HUDEP-2 (cell line): Measurements from ENCODE around the gene SNRNP48.
A peak's percentile ranks its signal among the peaks of the same experiment; 100 is the strongest.

ENCODE experiments used
- DNase-seq, 76 experiments: peaks; one replicate each; lab custom pipeline; 2025; ENCODE audit not compliant: unreplicated experiment in 76 of 76; lab: John Stamatoyannopoulos, UW

SNRNP48 gene

DNA sequence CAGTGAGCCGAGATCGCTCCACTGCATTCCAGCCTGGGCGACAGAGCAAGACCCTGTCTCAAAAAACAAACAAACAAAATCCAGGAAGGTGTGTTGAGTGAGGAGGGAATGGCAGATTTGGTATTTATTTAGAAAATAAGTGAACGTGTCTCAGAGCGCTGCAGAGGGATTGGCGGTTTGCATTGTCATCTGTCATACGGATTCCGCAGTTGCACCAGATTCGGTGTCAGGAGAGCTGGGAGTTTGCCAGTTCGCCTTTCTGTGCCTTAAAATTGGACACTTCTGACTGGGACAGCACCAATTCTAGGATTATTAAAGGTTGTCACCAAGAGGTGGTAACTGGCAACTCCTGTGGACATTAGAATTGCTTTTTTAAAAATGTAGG is 912 bp downstream of the SNRNP48 start:
- peak in 3 of 76 experiments; percentile 10 to 21 (median 16) for DNase-seq

DNA sequence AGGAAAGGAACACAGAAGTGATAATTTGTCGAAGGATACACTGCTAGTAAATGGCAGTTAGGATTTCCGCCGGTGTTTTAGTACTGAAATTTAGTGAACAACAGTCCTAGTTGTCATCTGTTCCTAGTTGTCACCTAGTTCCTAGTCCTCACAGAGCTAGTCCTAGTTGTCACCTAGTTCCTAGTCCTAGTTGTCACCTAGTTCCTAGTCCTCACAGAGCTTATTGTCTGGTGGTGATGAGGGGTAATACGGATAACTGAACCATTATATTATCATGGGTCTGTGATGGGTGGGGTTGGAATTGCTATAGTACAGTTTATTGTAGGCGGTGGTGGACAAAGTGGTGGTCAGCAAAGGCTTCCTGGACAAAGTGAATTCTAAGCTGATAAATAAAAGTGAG is 1.8 kb downstream of the SNRNP48 start:
- no peak for DNase-seq

DNA sequence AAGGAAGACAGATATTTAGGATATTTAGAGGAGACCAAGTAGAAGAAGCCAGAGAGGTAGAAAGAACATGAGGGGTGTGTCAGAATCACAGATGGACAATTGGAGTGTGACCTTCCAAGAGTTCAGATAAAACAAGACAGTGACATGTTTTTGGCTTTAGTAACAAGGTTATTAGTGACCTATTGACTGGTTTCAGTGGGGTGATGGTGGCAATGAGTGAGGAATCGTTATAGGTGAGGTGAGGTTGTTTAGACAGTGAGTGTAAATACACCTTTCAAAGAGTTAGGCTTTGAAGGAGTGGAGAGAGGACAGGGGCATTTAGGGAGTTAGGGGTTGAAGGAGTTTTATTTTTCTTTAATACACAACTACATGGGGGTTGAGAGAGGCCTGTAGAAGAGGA is 3.2 kb downstream of the SNRNP48 start:
- DNase-seq: no peak

DNA sequence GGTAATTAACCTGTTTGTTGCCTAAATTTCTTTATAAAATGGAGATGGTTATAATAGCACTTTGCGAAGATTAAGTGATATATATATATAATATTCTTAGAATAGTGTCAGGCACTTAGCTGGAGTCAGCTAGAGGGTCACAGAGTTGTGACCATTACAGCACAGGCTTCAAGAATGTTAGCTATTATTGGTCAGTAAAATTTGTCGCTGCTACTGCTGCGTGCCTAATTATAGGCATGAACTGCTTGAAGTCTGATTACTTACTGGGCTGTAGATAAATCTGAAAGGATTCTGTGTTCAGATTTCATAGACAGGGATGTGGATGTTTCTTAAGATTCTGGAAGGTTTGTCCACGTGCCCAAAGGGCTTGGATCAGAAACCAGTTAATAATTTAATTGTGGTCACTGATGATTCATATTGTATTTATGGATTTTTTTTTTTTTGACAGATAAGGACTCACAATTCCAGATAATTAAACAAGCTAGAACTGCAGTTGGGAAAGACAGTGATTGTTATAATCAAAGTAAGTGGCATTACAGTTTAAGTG is 4.7 kb downstream of the SNRNP48 start:
- no peak for DNase-seq

DNA sequence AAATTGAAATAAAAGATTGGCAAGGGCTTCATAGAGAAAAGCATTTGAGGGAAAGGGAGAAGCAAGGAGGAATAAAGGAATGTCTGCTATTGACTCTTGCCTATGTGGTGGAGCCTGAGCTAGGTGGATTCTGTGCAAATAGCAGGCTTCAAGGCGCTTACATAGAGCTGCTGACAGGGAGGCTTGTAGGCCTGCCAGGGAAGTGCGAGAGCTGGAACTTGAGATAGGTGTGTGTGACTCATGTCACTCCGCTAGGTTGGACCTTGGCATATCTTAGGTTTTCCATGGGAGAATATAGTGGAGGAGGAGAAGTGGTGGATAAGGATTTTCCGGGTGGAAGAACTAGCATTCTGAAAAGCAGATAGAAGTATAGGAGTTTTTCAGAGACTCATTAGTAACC is 14.0 kb downstream of the SNRNP48 start:
- DNase-seq: no peak

DNA sequence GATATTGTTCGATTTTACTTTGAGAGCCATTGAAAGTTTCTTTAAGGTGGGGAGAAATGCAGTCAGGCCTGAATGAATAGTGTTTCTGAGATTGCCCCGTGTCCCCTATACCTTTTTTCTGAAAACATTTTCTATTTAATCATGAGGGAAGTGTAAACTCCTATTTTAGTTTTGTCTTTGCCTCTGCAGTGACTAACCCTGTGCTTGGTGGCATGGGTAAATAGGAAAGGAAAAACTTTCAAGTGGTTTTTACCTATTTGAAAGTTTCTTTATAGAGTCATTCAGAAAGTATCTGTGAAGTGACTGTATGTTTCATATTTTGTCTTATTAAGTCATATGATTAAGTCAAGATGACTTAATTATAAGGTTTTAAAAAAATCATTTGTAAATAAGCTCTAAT is 14.5 kb downstream of the SNRNP48 start:
- no peak for DNase-seq

DNA sequence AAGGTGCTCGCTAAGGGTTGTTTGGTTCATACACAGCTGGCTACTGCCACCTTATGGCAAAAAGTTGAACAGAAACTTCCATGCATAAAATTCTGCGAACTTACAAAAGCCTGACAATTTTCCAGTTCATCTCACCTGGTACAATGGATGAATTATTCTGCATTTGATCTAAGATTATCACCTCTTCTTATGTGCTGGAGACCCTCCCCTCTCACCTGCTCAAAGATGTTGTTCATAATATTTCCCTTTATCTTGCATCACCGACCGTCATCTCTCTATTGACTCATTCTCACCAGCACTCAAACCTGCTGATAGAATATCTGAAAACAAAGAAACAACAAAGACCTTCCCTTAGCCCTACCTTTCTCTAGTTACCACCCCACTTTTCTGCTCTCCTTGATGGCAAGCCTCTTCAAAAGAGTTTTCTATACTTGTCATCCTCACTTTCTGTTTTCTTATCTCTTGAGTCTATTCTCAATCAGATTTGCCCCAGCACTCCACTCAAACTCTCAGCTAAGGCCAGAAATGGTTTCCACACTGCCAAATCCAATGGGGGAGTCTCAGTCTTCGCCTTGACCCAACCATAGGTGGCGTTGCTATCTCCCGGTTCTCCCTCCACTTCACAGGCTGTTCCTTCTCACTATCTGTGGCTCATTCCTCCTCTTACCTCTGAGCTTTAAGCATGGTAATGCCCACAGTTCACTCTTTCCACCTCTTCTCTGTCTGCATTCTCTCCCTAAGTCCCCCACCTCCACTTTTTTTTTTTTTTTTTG is 25.8 kb downstream of the SNRNP48 start:
- peak in 42 of 76 experiments; percentile 5 to 72 (median 32) for DNase-seq

DNA sequence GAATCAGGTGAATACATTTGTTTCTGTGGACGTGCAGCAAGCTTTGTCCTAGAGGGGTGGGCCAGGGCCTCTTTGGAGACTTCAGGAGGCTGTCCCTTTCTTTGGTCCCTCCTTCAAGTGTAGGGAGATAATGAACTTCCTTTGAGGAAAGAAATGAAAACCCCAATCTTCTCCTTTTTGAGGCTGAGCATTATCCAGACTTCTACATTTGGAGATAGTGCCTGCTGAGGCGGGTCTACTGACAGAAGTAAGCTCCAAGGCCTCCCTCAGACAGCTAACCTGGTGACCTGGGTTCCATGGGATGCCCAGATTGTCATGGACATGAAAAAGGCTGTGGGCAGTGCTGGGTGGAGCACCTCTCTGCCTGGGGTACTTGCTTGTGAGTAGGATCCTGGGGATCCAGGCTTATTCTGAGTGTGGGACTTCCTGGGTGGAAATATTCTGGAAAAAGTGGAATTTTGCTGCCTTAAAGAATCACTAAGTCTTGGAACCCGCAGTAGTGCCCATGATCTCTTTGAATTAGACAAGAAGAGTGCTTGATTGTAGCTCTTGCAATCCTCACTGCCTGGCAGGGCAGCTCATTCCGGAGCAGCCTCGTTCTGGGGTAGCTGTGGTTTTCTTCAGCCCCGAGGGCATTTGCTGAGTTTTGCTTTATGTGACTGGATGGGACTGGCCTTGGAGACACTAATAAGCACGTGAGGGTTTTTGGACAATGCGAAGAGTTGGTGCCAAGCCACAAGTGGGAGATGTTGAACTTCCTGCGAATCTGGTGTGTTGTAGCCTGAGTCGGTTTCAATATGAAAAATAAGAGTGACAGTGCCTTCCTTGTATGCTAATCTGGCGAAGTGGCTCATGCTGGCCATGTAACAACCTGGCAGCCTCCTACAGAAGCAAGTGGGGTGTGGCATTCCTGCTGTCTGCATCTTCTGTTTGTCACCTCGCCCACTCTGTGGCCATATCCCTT is 28.1 kb downstream of the SNRNP48 start:
- DNase-seq: peak in 24 of 76 experiments; percentile 8 to 47 (median 20)

DNA sequence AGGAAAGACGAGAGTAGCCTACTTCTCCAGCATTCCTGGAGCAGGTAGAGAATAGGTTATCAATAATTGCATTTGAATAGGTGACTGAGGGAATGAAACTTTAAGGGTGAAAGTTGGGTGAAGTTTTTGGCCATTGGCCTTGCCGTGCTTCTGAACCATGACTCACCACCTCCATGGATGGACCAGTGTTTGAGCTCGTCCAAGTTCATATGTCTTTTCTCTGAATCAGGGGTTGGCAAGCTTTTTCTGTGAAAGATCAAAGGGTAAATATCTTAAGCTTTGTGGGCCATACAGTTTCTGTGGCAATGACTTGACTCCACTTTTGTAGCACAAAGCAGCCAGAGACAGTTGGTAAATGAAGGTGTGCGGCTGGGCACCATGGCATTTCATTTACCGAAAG is 31.8 kb downstream of the SNRNP48 start:
- no peak for DNase-seq

DNA sequence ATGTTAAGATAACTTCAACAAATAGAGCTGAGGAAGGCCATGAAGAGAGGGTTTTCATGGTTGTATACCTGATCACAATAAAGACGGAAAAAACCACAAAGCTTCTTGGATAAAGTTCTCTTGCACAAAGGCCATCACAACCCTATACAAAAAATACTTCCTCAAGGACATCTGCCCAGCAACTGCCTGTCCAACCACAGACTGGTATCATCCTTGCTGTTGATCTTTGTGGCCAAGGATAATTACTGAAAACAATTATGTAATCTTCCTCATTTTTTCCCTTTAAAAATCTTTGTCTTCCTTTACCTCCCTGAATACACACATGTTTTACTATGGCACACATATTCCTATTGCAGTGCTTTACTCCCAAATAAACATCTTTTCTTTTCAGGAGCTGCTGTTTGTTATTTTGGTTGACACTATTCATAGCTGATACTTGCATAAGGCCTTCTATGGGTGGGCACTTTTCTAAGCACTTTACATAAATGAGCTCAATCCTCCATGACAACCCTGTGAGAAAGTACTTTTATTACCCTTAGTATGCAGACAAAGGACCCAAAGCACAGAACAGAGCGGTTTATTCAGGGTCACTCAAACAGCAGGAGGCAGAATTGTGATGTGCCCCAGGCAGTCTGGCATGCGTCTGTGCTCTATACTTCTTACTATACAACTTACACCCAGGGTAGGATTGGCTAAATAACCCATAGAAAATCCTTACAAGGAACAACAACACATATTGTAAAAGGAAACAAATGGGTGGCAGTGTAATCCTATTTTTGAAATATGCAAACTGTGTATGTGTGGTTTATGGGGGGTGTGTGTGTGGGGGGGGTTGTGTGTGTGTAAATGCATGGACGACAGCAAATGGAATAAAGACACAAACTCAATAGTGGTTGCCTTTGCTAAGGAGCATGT is 35.1 kb downstream of the SNRNP48 start:
- no peak for DNase-seq

DNA sequence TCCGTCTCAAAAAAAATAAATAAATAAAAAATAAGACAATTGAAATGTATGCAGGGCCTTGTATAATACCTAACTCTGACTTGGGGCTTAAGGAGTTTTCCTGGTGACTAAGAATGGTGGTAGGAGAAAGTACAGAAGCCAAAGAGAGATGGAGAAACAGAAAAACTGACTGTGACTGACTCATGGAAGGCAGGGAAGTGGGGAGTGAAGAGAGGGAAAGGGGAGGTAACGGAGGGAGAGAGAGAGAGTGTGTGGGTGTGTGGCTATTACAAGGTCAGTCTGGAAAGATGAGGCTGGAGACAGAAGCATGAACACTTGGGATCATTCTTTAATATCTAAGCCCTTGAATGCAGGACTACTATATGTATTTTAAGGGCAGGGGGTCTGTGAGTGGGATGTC is 38.5 kb downstream of the SNRNP48 start:
- DNase-seq: no peak

DNA sequence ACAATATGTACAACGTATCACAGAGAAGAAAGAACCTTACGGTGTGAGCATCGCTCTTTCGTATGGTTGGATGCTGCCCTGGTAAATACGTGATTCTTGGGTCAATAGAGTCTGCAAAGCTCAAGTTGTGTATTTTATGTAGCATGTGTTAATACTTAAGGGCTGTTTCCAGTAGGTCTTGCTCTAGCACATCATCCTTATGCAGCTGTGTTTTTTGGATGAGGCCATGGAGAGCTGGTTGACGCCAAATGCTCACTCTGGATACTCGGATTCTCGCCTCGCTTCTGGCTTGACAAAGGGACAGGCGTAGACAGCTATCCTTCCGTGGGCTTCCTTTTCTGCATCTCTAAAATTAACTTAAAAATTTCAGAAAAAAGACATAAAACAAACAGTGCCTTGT is 38.9 kb downstream of the SNRNP48 start:
- no peak for DNase-seq

DNA sequence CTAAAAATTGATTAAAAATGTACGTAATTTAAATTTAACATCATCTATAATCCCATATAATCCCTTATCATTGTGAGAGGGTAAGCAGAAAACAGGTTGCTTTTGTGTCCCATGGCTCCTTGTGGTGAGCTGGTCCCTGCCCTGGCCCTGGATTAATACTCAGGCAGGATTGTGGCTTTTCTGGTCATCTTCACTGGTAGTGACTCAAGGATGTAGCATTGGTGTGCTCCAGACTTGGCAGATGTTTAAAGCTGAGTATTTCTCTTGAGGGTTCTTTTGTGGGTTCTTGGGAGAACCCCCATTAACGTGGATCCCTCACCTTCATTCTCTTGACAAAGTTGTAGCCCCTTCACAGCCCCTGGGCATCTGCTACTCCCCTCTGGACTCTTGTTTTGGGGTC is 39.3 kb downstream of the SNRNP48 start:
- no peak for DNase-seq

DNA sequence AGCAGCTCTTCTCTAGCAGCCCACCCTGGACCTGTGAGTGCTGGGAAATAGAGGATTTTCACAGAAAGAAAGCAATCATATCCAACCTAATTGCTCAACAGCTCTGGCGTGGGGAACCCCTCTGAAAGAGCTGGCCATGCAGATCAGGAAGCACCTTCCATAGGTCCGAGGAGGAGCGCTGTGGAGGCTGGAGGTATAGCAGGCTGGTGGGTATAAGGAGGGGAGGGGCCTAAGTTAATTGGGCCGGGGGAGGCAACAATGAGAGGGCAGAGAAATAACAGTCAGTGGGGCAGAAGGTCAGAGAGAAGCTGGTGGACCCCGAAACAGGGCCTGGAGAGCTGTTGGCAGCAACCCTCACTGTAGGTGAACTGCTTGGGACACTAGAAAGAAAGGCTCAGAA is 40.8 kb downstream of the SNRNP48 start:
- no peak for DNase-seq

DNA sequence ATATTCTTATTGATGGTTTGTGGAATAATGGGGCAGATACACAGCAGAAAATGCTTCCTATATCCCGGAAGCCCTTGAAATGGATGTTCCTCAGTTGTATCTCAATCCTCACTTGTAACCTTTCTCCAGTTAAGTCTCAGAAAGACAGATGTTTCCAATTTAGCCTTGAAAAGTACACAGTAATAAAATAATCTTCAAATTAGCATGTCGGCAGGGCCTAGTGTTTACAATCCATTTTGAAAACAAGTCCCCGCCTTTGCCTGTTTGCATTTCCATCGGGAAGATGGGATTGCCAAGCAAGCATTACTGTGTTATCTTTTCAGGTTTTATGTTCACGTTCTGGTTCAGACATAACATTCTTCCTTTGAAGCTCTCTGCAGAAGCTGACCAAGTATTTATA is 41.5 kb downstream of the SNRNP48 start:
- DNase-seq: no peak

DNA sequence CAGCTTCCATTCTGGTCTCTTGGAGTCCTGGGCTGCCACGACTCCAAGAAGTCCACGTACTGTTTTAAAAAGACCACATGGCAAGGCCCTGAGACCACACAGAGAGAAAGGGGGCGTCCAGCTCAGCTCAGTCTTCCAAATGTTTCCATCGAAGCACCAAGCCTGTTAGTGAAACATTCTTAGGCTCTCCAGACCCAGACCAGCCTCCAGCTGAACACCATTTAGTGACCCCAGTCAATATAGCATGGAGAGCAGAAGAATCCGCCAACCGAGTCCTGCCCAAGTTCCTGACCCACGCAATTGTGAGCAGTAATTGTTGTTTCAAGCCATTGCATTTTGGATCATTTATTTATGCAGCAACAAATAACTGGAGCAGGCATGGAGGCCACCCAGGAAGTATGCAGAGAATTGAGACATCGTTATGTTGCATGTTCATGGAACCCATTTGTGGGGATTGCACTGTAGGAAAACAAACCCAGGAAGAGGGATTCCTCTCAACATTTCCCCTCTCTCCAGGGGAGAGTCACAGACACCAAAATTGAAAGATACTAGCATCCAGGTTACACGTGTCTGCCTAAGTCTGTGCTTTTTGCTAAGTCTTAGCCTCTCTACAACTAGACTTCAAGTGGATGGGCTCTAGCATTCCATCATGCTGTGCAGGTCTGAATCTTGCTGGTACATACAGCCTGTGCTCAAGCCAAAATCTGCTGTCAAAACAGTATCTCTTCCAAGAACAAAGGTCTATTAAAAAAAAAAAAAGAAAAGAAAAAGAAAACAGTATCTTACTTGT is 42.7 kb downstream of the SNRNP48 start:
- no peak for DNase-seq

DNA sequence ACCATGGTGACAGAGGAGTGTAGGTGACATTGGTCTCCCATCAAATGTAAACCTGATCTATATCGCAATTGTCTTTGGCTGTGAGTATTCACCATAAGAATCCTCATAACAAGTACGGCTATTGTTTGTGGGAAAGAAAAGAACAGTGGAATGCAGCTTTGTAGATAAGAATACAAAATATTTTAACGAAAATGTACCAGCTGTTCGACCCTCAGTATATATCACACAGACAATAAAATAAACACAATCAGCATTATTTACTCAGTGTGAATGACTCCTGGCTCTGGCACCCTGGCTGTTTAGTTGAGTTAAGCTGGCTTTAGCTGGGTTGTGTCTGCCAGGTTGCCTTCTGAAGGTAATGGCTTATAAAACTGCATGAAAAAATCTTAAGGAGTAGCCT is 43.4 kb downstream of the SNRNP48 start:
- no peak for DNase-seq

DNA sequence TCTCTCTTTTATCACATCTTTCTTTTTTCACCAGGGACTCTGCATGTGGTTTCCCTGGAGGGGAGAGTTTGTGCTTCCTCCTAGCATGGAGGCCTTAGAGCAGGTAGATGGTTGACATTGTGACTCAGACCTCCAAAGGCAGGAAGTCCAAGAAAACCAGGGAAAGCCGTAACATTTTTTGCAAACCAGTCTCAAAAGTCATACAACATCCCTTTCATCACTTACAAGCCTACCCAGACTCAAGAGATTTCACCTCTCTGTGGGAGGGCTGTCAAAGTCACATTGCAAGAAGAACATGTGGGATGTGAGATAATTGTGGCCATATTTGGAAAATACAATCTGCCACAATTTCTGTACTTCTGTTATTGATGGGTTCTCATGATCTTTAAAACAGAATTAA is 46.2 kb downstream of the SNRNP48 start:
- no peak for DNase-seq

DNA sequence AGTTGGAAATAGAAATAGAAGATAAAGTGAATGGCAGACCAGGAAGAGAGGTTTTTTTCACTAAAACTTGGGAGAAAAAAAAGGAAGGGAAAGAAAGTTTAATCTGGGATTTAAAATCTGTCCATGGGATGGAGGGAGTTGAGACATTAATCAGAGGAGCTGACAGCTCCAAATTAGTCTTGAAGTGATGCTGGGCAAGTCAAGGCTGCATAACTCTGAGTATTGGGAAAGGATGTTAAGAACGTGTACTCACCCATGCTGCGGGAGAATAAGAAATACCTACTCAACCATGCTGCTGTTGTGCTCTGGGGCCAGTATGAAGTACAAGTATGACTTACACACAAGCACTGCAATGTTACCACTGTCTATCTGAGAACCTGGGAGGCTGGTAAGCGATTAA is 47.5 kb downstream of the SNRNP48 start:
- no peak for DNase-seq

DNA sequence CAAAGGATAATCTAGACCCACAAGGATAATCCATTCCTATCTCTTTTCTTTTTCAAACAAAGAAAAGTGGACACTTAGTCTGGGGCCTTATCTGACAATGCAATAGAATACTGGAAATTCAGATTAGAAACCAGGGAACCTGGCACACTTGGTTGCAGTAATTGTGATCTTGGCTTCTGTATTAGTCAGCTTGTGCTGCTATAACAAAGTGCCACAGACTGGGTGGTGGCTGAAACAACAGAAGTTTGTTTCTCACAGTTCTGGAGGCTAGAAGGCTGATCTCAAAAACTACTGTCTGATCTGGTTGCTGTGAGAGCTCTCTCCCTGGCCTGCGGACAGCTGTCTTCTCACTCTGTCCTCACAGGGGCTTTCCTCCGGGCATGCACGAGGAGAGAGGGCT is 49.4 kb downstream of the SNRNP48 start:
- no peak for DNase-seq
